Stimulated activated CD4-positive, alpha-beta T cell treated with anti-CD3 and anti-CD28 coated beads, Interleukin-15, amount 100 ng/mL, for 24 hours (primary cell): ENCODE data around the gene NPFFR1.
"Not testable (repeated sequence)": the region's sequence is repeated elsewhere in the genome, so short reads cannot be mapped to it uniquely, and the experiment has no call there.

Source experiments
- DNase-seq: peaks from one replicate; pipeline ENCODE4 v3.0.0-alpha.2; 2020

NPFFR1 gene

DNA sequence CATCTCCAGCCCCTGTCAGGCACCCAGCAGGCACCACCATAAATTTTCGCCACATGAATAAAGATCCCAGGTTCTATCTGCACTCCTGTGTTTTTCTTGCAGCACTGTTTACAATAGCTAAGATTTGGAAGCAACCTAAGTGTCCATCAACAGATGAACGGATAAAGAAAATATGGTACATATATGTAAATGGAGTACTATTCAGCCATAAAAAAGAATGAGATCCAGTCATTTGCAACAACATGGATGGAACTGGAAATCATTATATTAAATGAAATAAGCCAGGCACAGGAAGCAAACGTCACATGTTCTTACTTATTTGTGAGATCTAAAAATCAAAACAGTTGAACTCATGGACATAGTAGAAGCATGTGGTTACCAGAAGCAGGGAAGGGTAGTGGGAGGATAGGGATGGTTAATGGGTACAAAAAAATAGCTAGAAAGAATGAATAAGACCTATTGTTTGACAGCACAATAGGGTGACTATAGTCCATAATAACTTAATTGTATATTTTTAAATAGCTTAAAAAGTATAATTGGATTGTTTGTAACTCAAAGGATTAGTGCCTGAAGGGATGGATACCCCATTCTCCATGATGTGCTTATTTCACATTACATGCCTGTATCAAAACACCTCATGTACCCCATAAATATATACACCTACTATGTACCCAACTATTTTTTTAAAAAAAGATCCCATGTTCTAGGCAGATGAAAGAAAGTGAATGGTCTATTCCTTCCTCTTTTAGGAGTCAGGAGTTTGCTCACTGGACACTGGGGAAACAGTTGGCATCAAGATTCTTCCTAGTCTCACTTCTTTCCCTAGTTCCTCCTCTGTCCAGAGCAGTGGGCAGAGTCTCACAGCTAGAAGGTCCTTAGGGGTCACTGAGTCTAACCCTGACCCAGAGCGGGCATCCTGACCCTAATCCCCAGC is 1.0 kb upstream of the NPFFR1 start:
- no peak for DNase-seq

DNA sequence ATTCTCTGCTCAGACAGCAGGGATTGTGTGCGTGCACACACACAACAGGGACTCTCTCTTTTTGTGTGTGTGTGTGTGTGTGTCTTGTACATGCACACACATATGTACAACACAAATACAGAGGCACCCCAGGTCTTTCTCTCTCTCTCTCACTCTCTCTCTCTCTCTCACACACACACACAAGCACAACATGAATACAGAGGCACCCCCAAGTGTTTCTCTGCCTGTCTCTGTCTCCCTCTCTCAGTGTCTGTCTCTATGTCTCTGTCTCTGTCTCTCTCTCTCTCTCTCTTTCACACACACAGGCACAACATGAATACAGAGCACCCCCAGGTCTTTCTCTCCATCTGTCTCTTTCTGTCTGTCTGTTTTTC is 746 bp downstream of the NPFFR1 start:
- no peak for DNase-seq

DNA sequence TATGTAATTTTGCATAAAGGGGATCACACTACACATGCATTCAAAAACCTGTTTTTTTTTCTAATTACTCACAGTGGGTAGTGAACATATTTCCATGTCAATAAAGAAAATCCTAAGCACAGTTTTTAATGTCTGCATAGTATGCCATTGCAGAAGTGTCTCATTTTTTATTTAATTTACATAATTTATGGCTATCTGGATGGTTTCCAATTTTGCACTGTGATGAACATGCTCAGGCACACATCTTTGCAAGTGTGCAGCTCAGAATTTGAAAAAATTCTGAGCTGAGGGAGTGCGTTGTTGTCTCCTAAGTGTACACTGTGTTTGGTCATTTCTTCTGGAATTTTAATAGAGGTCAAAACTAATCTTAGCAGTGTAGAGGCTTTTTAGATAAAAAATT is 2.2 kb downstream of the NPFFR1 start:
- DNase-seq, result no peak

DNA sequence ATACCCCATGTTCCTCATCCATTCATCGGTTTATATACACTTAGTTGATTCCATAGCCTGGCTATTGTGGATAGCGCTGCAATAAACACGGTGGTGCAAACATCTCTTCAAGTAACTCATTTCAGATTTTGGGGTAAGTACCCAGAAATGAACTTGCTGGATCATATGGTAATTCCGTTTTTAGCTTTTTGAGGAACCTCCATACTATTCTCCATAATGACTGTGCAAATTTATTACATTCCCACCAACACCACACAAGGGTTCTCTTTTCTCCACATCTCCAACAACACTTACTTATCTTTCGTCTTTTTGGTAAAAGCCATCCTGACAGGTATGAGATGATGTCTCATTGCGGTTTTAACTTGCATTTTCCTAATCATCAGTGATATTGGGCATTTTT is 3.7 kb downstream of the NPFFR1 start:
- DNase-seq, result no peak

DNA sequence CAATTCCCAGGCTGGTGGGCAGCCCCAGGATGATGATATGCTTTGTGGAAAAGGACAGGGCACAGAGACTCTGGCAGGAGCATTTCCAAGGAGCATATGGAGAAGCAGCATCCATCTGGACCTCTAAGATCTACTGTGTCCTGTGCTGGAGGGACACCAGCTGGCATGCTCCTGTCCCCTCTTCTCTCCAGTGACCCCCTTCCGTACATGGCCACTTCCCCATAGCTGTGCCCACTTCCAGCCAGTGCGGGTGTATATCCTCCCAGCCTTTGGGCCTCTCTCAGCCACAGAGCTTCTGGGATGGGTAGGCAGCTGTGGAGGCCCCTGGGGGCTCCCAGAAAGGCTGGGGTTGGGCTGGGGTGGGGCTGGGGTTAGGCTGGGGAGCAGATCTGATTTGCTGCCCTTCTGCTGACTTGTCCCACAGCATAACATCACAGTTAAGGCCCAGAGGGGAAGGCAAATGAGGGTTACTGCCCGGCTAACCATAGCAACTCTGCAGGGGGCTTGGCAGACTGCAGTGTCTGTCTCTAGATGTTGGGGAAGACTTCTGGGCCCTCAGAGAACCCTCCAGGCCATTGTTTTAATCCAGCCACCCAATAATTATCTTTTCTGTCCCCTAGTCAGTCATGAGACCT is 6.3 kb downstream of the NPFFR1 start:
- DNase-seq, result no peak

DNA sequence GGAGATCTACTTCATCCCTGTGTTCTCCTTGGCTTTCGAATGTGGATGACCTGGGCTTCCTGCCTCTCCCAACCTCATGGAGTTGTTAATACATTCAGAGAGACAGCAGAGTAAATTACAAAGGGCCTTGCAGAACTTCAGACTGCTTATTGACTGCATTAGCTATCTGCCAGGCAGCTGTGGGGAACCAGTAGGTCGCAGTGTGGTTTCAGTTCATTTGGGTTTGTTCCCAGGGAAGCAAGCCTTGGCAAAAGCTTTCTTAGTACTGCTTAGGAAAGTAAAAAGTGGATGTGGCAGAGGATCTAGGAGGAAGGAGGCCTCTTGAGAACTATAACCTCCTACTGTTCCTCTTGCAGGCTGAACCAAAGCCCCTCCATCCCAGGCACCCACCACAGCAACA is 9.2 kb downstream of the NPFFR1 start:
- no peak for DNase-seq

DNA sequence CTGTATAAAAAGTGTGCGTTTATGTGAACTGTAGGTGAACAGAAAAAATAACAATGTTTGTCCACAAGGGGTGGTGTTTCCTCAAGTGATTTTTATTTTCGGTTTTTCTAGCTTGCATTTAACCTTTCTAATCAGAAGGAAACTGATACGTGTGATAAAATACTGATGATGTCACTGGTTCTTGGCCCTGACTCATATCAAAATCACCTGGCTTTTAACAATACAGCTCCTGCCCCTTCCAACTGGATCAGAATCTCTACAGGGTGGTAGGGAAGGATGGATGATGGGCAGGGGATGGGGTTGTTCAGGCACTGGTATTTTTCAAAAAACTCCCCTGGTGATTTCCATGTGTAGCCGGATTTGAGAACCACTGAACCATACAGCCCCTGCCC is 10.9 kb downstream of the NPFFR1 start:
- no peak for DNase-seq

DNA sequence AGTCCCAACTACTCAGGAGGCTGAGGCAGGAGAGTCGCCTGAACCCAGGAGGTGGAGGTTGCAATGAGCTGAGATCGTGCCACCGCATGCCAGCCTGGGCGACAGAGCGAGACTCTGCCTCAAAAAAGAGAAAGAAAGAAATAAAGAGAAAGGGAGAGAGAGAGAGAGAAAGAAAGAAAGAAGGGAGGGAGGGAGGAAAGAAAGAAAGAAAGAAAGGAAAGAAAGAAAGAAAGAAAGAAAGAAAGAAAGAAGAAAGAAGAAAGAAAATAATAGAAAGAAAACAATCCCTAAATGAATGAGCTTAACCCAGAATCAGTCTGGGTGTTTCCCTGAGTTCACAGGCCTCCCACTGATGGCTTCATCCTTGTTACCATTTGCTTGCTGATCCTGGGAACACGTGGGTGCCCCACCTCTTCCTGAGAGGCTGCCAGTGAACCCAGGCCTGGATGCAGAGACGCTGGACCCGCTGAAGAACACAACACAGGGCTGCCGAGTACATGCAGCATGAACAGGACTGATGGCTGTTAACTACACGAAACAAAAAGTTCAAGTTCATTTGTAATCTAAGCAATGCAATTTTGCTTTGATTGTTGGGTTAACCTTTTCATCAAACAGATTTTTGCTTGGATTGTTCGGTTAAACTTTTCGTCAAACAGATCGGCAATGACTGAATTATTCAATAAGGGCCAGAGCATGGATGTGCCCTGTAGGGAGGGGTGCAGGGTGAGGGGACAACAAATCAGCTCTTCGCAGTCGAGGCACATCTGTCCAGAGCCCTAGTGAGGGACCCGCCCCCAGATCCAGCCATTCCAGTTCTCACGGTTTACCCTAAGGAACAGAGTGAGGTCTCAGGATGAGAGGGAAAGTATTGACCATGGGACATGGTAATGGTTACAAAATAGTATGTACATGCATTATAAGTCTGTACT is 11.5 kb downstream of the NPFFR1 start:
- DNase-seq, result no peak

DNA sequence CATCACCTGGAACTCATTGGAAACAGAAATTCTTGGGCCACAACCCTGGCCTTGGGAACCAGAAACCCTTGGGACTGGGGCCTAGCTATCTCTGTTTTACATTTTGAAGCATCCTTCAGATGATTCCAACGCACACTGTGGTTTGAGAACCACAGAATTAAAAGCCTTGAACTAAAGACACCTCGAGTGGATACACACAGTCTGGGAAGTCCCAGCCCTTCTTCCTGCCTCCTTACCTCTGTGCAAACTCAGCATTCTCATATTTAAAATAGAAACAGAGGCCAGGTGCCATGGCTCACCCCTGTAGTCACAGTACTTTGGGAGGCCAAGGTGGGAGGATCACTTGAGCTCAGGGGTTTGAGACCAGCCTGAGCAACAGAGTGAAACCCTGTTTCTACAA is 12.9 kb downstream of the NPFFR1 start:
- no peak for DNase-seq

DNA sequence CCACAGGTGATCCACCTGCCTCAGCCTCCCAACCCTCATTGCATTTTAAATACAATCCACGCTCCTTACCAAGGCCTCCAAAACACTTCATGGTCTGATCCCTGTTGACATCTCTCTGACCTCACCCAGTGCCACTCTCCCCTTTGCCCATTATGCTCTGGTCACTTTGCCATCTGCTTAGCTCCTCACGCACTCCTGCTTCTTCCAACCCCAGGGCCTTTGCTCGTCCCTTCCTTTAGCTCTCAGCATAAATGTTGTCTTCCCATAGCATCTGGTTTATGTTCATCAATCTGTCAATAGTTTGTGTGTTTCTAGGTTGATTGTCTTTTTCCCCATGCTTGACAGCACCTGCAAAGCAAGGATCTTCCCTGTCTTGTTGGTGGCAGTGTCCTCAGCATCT is 14.1 kb downstream of the NPFFR1 start:
- DNase-seq, result no peak

DNA sequence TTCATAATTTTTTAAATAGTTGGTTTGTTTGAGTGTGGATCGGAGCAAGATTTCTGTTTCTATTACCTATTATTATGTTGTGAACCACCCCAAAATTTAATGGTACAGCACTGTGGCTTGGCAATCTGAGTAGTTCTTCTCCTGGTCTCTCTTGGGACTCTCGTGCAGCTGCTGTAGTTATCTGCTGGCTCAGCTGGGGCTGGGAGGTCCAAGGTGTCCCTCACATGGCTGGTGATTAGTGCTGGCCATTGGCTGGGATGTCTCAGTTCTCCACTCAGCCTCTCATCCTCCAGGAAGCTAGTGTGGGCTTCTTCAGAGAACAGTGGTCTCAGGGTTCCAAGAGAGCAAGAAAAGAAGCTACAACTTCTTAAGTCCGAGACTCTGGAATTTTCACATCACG is 15.4 kb downstream of the NPFFR1 start:
- no peak for DNase-seq

DNA sequence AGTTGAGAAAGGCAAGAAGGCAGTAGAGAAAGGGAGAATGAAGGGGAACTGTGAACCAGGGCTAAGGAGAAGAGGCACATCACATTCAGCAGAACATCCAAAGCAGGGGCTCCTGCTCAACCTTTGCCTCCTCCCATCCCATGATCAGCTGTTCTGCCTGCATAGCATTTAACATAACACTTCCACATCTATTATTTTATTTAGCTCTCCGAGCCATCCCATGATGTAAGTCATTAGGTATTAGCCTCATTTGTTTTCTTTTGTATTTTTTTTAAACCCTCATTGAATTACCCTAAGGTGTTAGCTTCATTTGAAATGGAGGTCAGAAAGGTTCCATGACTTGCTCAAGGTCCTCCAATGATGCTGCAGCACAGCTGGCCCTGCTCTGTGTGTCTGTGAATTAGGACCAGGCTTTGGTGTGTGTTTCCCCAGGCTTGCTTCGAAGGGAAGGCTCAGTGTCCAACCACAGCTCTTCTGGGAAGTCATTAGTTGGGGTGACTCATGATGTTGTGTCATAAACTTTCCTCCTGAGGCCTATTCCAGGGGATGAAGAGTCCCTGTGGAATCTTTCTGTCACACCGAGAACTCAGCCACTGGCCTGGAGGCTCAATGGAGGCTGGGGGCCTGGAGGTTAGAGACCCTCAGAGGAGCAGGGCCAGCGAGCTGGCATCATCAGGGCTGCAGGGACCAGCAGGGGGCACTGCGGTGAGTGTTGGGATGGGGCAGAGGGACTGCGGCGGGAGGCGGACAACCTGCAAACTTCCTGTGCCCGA is 16.5 kb downstream of the NPFFR1 start:
- peak; percentile 28 for DNase-seq

DNA sequence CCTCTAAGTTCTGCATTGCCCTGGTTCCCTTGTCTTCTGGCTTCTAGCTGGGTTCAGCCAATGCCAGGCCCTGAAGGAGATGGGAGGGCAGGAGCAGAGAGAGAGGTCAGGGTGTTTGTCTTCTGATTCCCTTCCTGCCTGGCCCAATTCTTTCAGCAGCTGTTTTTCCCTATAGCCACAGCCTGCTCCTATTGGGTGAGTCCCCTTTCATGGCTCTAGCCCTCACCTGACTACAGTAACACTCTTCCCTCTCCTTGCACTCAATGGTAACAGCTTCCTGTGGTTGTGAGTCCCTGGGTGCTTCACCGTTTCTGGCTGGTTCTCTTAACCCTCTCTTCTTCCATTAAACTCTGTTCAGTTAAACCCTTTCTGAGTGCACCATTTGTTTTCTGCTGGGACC is 17.1 kb downstream of the NPFFR1 start:
- no peak for DNase-seq

DNA sequence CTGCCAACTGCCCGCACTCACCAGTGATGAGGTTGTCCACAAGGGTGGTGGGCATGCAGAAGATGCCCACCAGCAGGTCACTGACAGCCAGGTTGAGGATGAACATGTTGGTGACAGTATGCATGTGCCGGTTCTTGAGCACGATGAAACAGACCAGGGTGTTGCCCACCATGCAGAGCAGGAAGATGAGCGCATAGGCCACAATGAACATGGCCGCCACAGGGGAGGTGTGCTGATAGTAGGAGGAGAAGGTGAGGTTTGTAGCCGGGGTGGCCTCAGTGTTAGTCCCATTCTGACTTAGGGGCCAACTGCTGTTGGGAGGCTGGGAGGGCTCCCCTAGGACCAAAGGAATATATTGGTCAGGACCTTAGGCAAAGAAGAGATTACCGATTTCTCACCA is 17.7 kb downstream of the NPFFR1 start:
- DNase-seq, result no peak

DNA sequence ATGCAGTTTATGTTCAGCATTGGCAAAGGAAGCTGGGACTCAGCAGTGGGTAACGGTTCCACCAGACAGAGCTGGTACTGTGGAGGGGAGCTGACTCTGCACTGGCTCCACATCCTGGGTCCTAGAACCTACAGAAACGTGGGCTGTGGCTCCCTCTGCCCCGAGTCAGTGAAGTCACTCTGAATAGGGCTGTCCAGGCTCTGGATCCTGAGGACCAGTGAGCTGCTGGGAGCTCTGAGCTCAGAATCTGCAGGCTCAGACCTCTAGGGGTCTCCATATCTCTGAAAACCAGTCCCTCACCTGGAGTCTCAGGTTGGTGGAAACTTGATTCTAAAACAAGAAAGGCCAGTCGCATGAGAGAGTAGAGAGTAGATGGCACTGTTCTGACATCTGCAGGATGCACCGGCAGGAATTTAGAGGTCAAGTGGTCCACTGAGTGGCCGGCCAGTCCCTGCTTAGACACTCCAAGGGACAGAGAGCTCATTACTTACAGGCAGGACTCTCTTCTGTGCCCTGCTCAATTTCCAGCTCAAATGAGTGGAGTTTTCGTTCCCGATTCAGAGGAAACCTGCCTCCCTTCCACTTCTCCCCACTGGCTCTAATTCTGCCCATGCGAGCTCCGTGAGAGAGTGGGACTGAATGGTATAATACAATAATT is 18.6 kb downstream of the NPFFR1 start:
- DNase-seq, result no peak

DNA sequence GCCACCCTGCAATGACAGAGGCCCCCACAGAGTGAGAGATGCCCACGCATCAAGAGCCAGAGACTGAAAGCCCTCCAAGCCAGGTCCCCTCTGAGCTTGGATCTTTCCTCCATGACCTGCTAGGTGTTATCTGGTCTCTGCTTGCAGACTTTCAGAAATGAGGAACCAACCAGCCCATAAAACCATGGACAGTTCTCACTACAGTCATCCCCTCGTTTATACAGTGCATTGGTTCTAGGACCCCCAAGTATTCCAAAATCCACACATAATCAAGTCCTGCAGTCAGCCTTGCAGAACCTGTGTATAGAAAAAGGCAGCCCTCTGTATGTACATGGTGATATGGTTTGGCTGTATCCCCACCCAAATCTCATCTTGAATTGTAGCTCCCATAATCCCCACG is 23.1 kb downstream of the NPFFR1 start:
- no peak for DNase-seq

DNA sequence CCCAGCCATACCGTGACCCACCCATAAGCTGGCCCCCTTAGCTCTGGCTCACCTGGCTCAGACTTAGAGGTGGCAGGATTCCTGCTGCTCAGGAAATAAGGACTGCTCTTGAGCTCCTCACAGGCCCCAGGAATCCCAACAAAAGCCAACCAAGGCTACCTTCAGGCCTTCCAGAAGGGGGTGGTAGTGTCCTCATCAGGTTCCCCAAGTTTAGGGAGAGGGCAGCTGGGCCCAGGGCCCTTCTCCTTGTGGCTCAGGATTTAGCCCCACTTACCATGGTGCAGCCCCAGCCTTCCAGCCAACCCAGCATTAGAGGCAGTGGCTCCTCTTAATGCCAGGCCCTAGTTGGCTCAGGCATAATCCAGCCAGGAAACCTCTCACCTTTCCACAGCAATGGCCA is 23.5 kb downstream of the NPFFR1 start:
- DNase-seq, result no peak

DNA sequence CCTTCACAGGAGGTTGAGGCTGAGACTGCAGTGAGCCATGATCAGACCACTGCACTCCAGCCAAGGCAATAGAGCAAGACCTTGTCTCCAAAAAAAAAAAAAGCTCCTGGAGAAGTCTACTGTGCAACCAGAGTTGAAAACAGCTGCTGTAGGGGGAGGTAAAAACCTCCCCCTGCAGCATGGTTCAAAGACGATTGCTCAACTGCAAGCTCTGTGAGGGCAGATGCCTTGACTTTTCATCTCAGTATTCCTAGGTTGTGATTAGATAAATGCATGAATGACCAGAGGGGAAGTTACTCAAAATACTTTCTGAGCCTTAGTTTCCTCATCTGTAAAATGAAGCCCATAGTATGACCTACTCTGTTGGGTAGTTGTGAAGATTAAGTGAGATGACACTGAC is 25.6 kb downstream of the NPFFR1 start:
- no peak for DNase-seq

DNA sequence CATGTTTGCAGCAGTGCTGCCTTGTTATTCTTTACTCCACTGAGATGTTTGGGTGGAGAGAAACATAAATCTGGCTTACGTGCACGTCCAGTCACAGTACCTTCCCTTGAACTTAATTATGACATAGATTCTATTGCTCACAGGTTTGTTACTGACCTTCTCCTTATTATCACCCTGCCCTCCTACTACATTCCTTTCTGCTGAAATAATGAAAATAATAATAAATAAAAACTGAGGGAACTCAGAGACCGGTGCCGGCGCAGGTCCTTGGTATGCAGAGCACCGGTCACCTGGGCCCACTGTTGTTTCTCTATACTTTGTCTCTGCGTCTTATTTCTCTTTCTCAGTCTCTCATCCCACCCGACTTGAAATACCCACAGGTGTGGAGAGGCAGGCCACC is 26.0 kb downstream of the NPFFR1 start:
- DNase-seq, result not testable (repeated sequence)

DNA sequence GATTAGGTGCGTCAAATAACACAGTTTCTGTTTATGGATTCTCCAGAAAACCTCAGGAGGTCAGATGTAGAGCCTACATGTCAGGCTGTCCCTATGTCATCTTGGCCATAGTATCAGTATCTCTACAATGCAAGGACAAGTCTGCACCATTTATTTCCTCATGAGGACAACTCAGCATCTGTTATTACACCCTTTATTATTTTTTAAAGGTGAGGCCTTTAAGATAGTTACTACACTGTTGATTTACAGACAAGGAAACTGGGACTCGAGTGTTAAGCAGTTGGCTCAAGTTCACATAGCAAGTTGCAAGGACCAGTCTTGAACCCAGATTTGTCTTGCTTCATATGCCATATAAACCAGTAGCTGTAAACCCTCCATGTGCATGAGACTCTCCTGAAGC is 27.3 kb downstream of the NPFFR1 start:
- DNase-seq, result no peak

DNA sequence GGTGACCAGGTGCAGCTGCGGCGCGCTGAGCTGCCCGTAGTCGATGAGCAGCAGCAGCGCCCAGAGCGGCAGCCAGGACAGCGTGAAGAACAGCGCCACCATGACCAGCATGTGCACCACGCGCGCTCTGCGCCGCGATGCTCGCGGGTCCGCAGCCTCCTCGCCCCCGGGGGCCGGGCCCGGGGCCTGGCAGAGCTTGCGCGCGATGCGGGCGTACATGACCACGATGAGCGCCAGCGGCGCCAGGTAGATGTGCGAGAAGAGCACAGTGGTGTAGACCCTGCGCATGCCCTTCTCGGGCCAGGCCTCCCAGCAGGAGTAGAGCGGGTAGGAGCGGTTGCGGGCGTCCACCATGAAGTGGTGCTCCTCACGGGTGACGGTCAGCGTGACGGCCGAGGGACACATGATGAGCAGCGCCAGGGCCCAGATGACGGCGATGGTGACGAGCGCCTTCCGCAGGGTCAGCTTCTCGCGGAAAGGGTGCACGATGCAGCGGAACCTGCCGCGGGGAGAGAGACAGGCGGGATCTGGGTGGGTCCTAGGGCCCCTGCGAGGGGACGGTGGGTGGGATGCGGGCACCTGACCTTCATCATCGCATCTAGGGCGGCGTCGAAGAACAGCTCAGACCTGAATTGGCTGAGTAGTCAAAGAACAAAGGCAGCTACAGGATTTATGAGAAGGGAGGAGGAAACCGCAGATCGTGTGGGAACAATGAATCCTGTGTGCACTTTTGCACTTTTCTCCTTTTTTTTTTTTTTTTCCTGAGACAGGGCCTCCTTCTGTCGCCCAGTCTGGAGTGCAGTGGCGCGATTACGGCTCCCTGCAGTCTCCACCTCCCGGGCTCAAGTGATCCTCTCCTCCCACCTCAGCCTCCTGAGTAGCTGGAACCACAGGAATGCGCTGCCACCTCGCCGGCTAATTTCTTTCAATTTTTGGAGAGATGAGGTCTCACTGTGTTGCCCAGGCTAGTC is 28.2 kb downstream of the NPFFR1 start:
- DNase-seq, result peak; percentile 40
